Endometrium (tissue), 2 donors: ENCODE data around the gene CTXN3.
"Not testable (repeated sequence)": the region's sequence is repeated elsewhere in the genome, so short reads cannot be mapped to it uniquely, and the experiment has no call there.

ENCODE experiments used
- FAIRE-seq: peaks from 2 replicates; lab custom pipeline; 2012; peaks lifted over from hg19 to GRCh38; lab: Jason Lieb, UNC
- donor health status: control.
- donor health status: control.

The CTXN3 gene

DNA sequence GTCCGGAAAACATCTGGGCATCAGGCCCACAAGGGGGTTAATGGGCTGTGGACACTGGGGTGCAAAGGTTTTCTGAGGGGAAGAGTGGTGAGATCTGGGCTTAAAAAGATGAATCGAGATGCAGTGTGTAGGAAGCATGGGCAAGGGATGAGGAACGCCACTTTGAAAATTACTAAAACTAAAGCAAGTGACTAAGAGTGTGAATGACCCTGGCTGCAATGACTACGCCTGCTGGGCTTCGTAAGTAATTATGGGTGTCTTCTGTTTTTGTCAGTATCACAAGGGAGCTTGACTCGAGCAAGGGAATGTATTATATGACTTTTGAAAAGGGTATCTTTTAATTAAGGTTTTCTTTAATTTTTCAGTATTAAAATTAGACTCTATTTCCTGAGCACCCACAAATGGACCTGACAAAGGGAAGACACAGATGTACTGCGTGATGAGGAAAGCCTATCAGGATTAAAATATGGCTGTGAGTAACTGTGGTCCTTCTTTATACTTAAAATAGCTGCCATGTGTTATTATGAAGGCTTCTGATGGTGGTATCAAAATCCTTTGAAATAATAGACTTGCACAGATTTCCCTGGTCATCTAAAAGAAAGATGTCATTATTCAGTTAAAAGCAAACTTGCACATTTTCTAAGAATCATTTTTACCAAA lies 4.2 kb downstream of the CTXN3 start:
- FAIRE-seq, result no peak

DNA sequence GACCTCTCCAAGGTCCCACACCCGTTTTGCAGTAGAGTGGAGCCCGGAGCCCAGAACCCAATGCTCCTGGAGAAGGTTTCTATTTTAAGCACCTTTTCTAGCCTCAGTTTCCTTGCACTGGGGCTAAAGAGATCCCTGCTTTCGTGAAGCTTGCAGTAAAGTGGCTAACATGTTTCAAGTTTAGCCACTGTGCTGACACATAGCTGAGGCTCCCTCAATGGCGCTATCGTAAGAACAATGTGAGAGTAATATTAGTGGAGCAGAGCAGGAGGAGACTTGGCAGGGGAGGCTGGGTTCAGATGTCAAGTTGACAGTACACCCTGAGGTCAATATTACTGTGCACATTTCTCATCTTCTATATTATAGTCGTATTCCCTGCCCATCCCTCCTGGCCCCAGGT lies 7.9 kb downstream of the CTXN3 start:
- no peak for FAIRE-seq

- FAIRE-seq, result no peak
Observed at GRCh38 chr5:127660047-127660733, 11.3 kb downstream of the CTXN3 start.

DNA sequence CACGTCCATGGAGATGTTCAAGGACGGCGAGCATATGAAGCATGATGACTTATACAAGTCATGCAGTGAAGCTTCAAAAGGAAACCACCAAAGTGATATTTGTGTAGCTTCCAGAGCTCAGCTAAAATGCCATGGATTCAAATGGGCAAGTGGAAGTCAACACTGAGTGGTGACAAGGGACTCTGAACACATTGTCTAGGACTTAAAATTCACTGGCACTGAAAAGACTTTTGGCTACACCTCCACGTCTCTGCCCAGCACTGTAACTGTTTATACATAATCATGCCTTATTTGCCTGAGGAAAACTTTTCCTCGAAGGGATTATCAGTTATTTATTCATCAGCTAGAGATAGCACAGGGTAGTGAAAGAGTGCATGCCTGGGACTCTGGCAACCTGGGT lies 15.2 kb downstream of the CTXN3 start:
- no peak for FAIRE-seq

GRCh38 chr5:127665641-127666040 lies 16.8 kb downstream of the CTXN3 start:
- no peak for FAIRE-seq

- peak; percentile 83 for FAIRE-seq
Observed at GRCh38 chr5:127666043-127666716, 17.3 kb downstream of the CTXN3 start.

DNA sequence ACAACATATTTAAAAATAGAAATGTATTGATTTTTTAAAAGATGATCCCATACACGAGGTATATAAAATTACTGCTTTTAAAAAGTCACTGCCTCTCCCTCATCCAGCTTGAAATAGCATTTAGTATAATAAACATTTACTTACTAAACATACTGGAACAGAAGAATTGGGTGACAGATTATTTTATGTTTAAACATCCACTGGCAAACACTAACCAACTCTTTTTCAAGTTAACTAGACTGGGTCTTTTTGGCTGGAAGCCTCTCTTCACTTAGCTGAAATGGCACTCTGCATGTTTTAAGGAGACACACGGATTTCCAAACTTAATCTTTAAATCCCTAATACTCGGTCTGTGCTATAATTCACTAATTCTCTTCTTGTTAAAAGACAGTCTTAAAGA lies 19.0 kb downstream of the CTXN3 start:
- FAIRE-seq, result no peak

DNA sequence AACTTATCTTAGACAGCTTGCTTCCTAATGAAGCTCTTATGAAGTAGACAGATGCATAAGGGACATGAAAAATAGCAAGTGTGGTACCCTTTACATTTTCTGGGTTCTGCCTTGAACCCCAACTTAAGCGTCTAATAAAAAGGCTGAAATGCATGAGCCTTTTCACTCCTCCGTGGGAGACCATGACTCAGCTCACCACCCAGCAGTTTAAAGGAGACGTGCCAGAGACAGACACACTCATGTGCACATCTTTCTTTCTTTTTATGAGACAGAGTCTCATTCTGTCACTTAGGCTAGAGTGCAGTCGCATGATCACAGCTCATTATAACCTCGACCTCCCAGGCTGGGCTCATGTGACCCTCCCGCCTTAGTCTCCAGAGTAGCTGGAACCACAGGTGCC lies 22.3 kb downstream of the CTXN3 start:
- FAIRE-seq, result no peak

GRCh38 chr5:127673117-127673800 lies 24.4 kb downstream of the CTXN3 start:
- no peak for FAIRE-seq

DNA sequence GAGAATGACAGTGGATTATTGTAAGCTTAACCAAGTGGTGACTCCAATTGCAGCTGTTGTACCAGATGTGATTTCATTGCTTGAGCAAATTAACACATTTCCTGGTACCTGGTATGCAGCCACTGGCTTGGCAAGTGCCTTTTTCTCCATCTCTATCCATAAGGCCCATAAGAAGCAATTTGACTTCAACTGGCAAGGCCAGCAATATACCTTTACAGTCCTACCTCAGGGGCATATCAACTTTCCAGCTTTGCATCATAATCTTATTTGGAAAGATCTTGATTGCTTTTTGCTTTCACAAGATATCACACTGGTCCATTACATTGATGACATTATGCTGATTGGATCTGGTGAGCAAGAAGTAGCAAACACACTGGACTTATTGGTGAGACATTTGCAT lies 28.1 kb downstream of the CTXN3 start:
- not testable (repeated sequence) for FAIRE-seq

GRCh38 chr5:127679691-127680330 lies 30.9 kb downstream of the CTXN3 start:
- FAIRE-seq, result not testable (repeated sequence)

DNA sequence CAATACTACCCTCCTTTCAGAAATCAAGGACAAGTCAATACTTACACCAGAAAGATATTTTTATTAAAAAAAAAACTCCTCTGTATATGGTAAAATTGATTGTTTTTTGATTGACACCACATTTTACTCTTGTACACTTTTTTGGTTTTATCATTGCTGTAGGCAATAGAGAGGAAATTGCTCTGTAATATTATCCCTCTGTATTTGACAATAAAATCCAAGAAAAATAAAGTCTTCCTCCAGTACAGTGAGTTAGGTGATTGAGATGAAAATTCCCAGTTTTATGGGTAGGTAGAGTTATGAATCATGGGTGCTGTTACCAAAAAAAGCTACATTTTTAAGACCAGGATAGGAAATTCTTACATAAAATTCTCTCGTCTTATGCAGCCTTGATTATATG lies 31.7 kb downstream of the CTXN3 start:
- no peak for FAIRE-seq

- FAIRE-seq, result no peak
Observed at GRCh38 chr5:127683008-127683407, 34.1 kb downstream of the CTXN3 start.

- no peak for FAIRE-seq
Observed at GRCh38 chr5:127684726-127685467, 36.0 kb downstream of the CTXN3 start.

DNA sequence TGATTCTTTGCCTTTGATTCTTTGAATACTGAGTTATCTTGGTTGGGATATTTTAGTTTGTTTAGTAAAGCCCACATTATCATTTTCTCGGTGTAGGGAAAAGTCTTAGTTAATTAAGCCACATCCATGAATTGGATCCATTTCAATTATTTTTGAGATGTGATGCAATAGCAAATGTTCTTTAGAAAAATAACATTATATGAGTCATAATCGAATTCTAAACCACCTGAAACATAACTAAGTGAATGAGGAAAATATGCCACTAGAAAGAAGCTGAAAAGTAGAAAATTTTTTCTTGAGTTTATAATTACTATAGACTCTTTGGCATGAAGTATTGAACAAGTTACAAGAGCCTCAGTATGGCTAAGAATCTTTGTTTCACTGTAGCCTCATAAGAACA lies 36.8 kb downstream of the CTXN3 start:
- FAIRE-seq, result no peak

GRCh38 chr5:127686424-127686823 lies 37.5 kb downstream of the CTXN3 start:
- no peak for FAIRE-seq

GRCh38 chr5:127694518-127695171 lies 45.8 kb downstream of the CTXN3 start:
- no peak for FAIRE-seq

- FAIRE-seq, result no peak
Observed at GRCh38 chr5:127695346-127695745, 46.5 kb downstream of the CTXN3 start.

- FAIRE-seq, result no peak
Observed at GRCh38 chr5:127696683-127697082, 47.8 kb downstream of the CTXN3 start.

- no peak for FAIRE-seq
Observed at GRCh38 chr5:127697894-127698600, 49.2 kb downstream of the CTXN3 start.
